Endothelial cell of umbilical vein (primary cell): ENCODE results near the gene PIGW. TPM values are rescaled to one million over a fixed set of nuclear protein-coding genes. Genes with fewer than 3 reads are reported as not detected.

Source experiments
- BruUV-seq: library from RNA; stranded (reverse); fragments of 400-500 nt; replicated peaks from 2 replicates; lab custom pipeline; 2021; lab: Mats Ljungman, UMichigan
- CTCF ChIA-PET: fragments of 300-600, 350-600 bp; sonication (Branson Sonifier 250); formaldehyde crosslinking; loops from one replicate; lab custom pipeline; 2021; ENCODE audit warnings: antibody characterized with exemption, inconsistent platforms; lab: Charles Lee
- POLR2A ChIA-PET: fragments of 300-600, 350-600 bp; sonication (Branson Sonifier 250); formaldehyde crosslinking; loops from one replicate; lab custom pipeline; 2021; ENCODE audit warnings: antibody characterized with exemption, inconsistent platforms; lab: Charles Lee
- DNase-seq: peaks from one replicate; pipeline ENCODE4 v3.0.0-alpha.2; 2011; ENCODE audit warnings: low read depth, low spot score
- FAIRE-seq: peaks from 2 replicates; lab custom pipeline; 2011; peaks lifted over from hg19 to GRCh38; lab: Jason Lieb, UNC
- H2AFZ ChIP-seq: 2 replicates; pipeline ENCODE4 v1.6.0; 2012; ENCODE audit warnings: low read depth, low read length, control low read depth, inconsistent platforms
- H3K27ac ChIP-seq: 2 replicates; pipeline ENCODE4 v1.5.1; 2011; ENCODE audit warnings: low read depth, mild to moderate bottlenecking, control low read depth, low read length, moderate library complexity; ENCODE audit not compliant: insufficient read depth
- H3K27me3 ChIP-seq, 2 experiments: 2 replicates each; pipeline versions ENCODE4 v1.6.0 to v1.6.1; 2011; ENCODE audit warnings: low read length in 2 of 2, mixed read lengths in 1 of 2; ENCODE audit not compliant: control insufficient read depth in 2 of 2, insufficient read depth in 2 of 2
- H3K36me3 ChIP-seq, 2 experiments: 2 replicates in 1 of 2; 3 replicates in 1 of 2; pipeline ENCODE4 v1.5.1; 2011; ENCODE audit warnings: low read length in 2 of 2, mild to moderate bottlenecking in 1 of 2, moderate library complexity in 1 of 2; ENCODE audit not compliant: control insufficient read depth in 2 of 2, insufficient read depth in 2 of 2; ENCODE audit errors: extremely low read depth in 1 of 2
- H3K4me1 ChIP-seq: 3 replicates; pipeline ENCODE4 v1.5.1; 2011; ENCODE audit warnings: mild to moderate bottlenecking, low read length; ENCODE audit not compliant: control insufficient read depth, insufficient read depth; ENCODE audit errors: extremely low read depth
- H3K4me2 ChIP-seq: 2 replicates; pipeline ENCODE4 v1.6.1; 2011; ENCODE audit warnings: low read length, control low read depth, mixed read lengths; ENCODE audit not compliant: insufficient read depth
- H3K4me3 ChIP-seq, 3 experiments: fragments of 200-600 bp in 1 of 3; sonication (generic), shearing (Covaris generic) in 1 of 3; replicated peaks in 1 of 3; 2 replicates each; pipeline ENCODE4 v1.5.1; 2011 to 2016; ENCODE audit warnings: control low read depth in 3 of 3, low read length in 3 of 3, mild to moderate bottlenecking in 2 of 3, inconsistent platforms in 1 of 3, low read depth in 1 of 3, moderate library complexity in 1 of 3; ENCODE audit not compliant: insufficient read depth in 1 of 3
- H3K79me2 ChIP-seq: 2 replicates; pipeline ENCODE4 v1.6.0; 2012; ENCODE audit warnings: low read length, inconsistent platforms; ENCODE audit not compliant: control insufficient read depth, insufficient read depth
- H3K9ac ChIP-seq: replicated peaks from 2 replicates; pipeline ENCODE3; 2011; ENCODE audit warnings: low read length, control low read depth; ENCODE audit not compliant: insufficient read depth; ENCODE audit errors: extremely low read depth
- H3K9me1 ChIP-seq: replicated peaks from 3 replicates; pipeline ENCODE4 v1.6.0; 2011; ENCODE audit warnings: mild to moderate bottlenecking, low read length; ENCODE audit not compliant: control insufficient read depth, insufficient read depth; ENCODE audit errors: extremely low read depth
- H3K9me3 ChIP-seq: replicated peaks from 2 replicates; pipeline ENCODE4 v1.5.1; 2012; ENCODE audit warnings: low read length, inconsistent platforms; ENCODE audit not compliant: control insufficient read depth, insufficient read depth
- H4K20me1 ChIP-seq: replicated peaks from 2 replicates; pipeline ENCODE3; 2011; ENCODE audit warnings: mild to moderate bottlenecking, low read length; ENCODE audit not compliant: control insufficient read depth, insufficient read depth; ENCODE audit errors: extremely low read depth
- CTCF ChIP-seq, 2 donors: IDR thresholded peaks; 1 replicate in 1 of 2; 2 replicates in 1 of 2; pipeline ENCODE4 v1.5.1; 2011; ENCODE audit warnings: low read length in 2 of 2, mild to moderate bottlenecking in 2 of 2, moderate library complexity in 2 of 2, control low read depth in 1 of 2, inconsistent platforms in 1 of 2, low read depth in 1 of 2; ENCODE audit not compliant: insufficient read depth in 1 of 2; ENCODE audit errors: extremely low read depth in 1 of 2
- EZH2 ChIP-seq: IDR thresholded peaks from 2 replicates; pipeline ENCODE4 v1.6.1; 2012; ENCODE audit warnings: borderline replicate concordance, low read depth, mild to moderate bottlenecking, moderate library complexity, low read length, inconsistent platforms; ENCODE audit not compliant: severe bottlenecking
- FOS ChIP-seq: IDR thresholded peaks from 2 replicates; pipeline ENCODE4 v1.6.1; 2011; ENCODE audit warnings: mild to moderate bottlenecking, low read length, moderate library complexity, borderline replicate concordance; ENCODE audit not compliant: insufficient read depth
- GATA2 ChIP-seq: IDR thresholded peaks from 2 replicates; pipeline ENCODE4 v1.7.0; 2011; ENCODE audit warnings: low read depth, mild to moderate bottlenecking, moderate library complexity, mixed read lengths, low read length; ENCODE audit not compliant: insufficient read length, insufficient read depth
- JUN ChIP-seq: IDR thresholded peaks from 2 replicates; pipeline ENCODE4 v1.6.1; 2011; ENCODE audit warnings: borderline replicate concordance, low read depth; ENCODE audit not compliant: insufficient read length, insufficient read depth
- MAX ChIP-seq: IDR thresholded peaks from 2 replicates; pipeline ENCODE4 v1.6.1; 2011; ENCODE audit not compliant: insufficient read depth, insufficient read length
- MYC ChIP-seq: IDR thresholded peaks from one replicate; pipeline ENCODE4 v1.6.1; 2011; ENCODE audit warnings: mild to moderate bottlenecking, low read depth, low read length
- POLR2A ChIP-seq: IDR thresholded peaks from 2 replicates; pipeline ENCODE4 v1.6.1; 2012; ENCODE audit warnings: low read depth, mild to moderate bottlenecking, control low read depth, low read length
- POLR2AphosphoS5 ChIP-seq: IDR thresholded peaks from 2 replicates; pipeline ENCODE4 v1.6.1; 2012; ENCODE audit warnings: low read depth, mild to moderate bottlenecking, control low read depth, low read length, moderate library complexity; ENCODE audit not compliant: insufficient read depth
- dilution Hi-C: fragments of 300-500 bp; cut with MboI; formaldehyde crosslinking; loops from one replicate; pipeline ENCODE4 v1.15.0; 2019; ENCODE audit warnings: low sequenced_read_pairs; ENCODE audit not compliant: extremely low pct_ligation_motif_present
- intact Hi-C: fragments of 100-400 bp; cut with micrococcal nuclease; formaldehyde crosslinking; loops from one replicate; pipeline ENCODE4 v1.10.0; 2022
- polyA plus RNA-seq, 4 experiments: library from polyadenylated mRNA; depleted of rRNA in 3 of 4; stranded (reverse) in 3 of 4; unstranded in 1 of 4; fragments of >200 nt; gene quantifications; 2 replicates each; pipeline versions ENCODE4 v1.2.1 to v1.2.3, GENCODE V29; 2011 to 2012; ENCODE audit warnings: missing spikeins in 1 of 4
- total RNA-seq: library from RNA; stranded (reverse); gene quantifications from 2 replicates; pipeline ENCODE4 v1.2.3, GENCODE V29; 2021

PIGW gene
- total and polyA plus RNA-seq, 2 donors (not counting 3 experiments of a cell fraction or from before 2014, with no cell fraction given): 5.9 to 13.1 TPM

GRCh38 chr17:36544044-36544306 is 9.2 kb downstream of the PIGW start:
- H3K4me2 ChIP-seq: peak overlapping the region; percentile 77
- H3K27ac ChIP-seq: peak overlapping the region; percentile 86
- H3K9ac ChIP-seq: peak overlapping the region; percentile 93
- no peaks in the 10 kb centered on the region for H3K27me3 ChIP-seq
- peak in 1 of 2 donors; percentile 7 for TF ChIP-seq CTCF (IDR thresholded peaks at IDR 0.05; ENCODE audit: extremely low read depth in 1 of 2, insufficient read depth in 1 of 2, low read depth in 1 of 2, low read length in 2 of 2)
- no peak for TF ChIP-seq FOS
- H3K9me3 ChIP-seq: no peaks in the 10 kb centered on the region
- H3K36me3 ChIP-seq: no peaks in the 10 kb centered on the region
- H3K4me3 ChIP-seq: peak overlapping the region; percentile 17 to 99 (median 71)
- H4K20me1 ChIP-seq: peaks cover 4% of the 10 kb centered on the region
- BruUV-seq: no TSS peak
- H3K9me1 ChIP-seq: no peaks in the 10 kb centered on the region
- peaks cover 39% of the 10 kb centered on the region for H3K79me2 ChIP-seq
- dilution Hi-C loops: no loop called here
- CTCF ChIA-PET: interaction anchor here (0.6 to 4.2 kb wide), 2 partner anchors 8 to 56 kb away, joined by 3 to 31 read pairs; partner anchors contain the start of genes MYO19 and PIGW
- POLR2A ChIA-PET: no interaction called here
- peaks cover 20% of the 10 kb centered on the region for H3K4me1 ChIP-seq
- peak overlapping the region; percentile 63 for H2AFZ ChIP-seq
- DNase-seq (peak; percentile 67), FAIRE-seq (no peak)
- intact Hi-C loops: loop anchor here (1.0 kb wide), 1 partner anchor 9 kb away; no protein-coding TSS in a partner anchor

GRCh38 chr17:36544307-36545076 is 9.7 kb downstream of the PIGW start, which contains the start of gene GGNBP2:
GGNBP2 (plus strand) TSS chr17:36544919; CDS start chr17:36545725, 806 bp downstream.
- Histone ChIP-seq H3K9me3 (no peaks in the 10 kb centered on the region), H3K4me1 (peaks cover 20% of the 10 kb centered on the region), H4K20me1 (peaks cover 6% of the 10 kb centered on the region), H3K9me1 (no peaks in the 10 kb centered on the region), H2AFZ (peak within 1 kb of the TSS; percentile 68), H3K36me3 (no peaks in the 10 kb centered on the region), H3K27me3 (no peaks in the 10 kb centered on the region), H3K27ac (peak within 1 kb of the TSS; percentile 86), H3K9ac (peak within 1 kb of the TSS; percentile 98), H3K4me2 (peak within 1 kb of the TSS; percentile 81), H3K4me3 (peak within 1 kb of the TSS; percentile 74 to 99 (median 78)), H3K79me2 (peaks cover 44% of the 10 kb centered on the region)
- no peak for TF ChIP-seq MYC
- TF ChIP-seq JUN: no peak
- no peak for TF ChIP-seq CTCF (IDR thresholded peaks at IDR 0.05; ENCODE audit: extremely low read depth in 1 of 2, insufficient read depth in 1 of 2, low read depth in 1 of 2, low read length in 2 of 2)
- peak; percentile 68 for TF ChIP-seq POLR2AphosphoS5
- no peak for TF ChIP-seq FOS
- TF ChIP-seq GATA2: no peak
- no peak for TF ChIP-seq EZH2
- no peak for TF ChIP-seq MAX
- peak; percentile 88 for TF ChIP-seq POLR2A
- intact Hi-C loops: loop anchor here (1.0 to 5.0 kb wide), 3 partner anchors 9 to 813 kb away; partner anchors contain the start of gene DHRS11
- ChIA-PET CTCF (interaction anchor here (0.6 to 4.2 kb wide), 3 partner anchors 9 to 55 kb away, joined by 3 to 31 read pairs (median 3); partner anchors contain the start of genes MYO19 and PIGW), POLR2A (interaction anchor here (0.6 to 1.4 kb wide), 7 partner anchors 8 to 959 kb away, joined by 3 to 10 read pairs (median 5); partner anchors contain the start of genes MRM1, MYO19 and PIGW)
- peak; percentile 88 for DNase-seq
- no peak for FAIRE-seq
- dilution Hi-C loops: no loop called here
- TSS peak; percentile 49 for BruUV-seq
